TTC549 (cell line): ENCODE data around the gene KEL.

Experiments used
- FAIRE-seq: peaks from 2 replicates; lab custom pipeline; 2012; peaks lifted over from hg19 to GRCh38; lab: Jason Lieb, UNC

Gene KEL

DNA sequence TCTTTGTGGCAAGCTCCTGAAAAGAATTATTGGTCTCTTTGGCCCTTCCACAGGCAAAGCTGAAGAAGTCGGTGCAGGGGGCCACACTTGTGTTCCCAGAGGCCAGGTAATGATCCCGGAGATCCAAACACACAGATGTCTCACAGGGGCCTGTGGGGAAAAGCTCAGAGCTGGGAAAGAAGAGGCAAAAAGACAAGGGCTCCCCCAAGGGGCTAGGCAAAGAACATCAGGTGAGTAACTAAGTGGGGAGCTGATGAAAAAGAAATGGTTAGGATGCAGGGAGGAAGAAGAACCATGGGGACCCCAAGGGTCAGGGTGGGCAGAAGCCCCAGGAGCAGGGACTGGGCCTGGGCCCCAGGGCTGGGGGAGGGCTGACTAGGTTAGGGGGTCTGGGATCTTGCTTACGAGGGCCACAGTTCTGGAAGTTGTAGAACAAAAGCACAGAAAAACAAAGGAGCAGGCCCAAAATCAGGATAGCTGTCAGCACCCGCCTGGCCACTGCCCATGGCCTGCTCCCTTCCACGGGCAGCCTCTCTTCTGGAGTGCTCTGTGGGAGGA, 1.1 kb downstream of the KEL start:
- FAIRE-seq: no peak

DNA sequence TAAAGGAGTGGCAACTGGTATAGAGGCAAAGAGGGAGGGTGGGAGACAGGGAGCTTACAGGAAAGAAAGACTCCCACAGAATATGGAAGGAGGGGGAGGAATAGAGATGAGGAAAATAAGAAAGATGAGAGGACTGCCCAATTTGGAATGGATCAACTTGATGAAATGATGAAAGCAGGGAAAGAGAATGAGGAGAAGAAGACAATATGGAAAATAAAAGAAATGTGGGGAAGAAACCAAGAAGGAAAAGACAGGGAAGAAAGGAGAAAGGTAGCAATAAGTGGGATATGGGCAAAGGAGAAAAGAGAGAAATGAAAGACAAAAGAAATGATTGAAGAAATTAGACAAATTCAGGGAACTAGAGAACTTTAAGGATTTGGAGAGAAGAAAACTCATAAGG, 3.0 kb downstream of the KEL start:
- no peak for FAIRE-seq

DNA sequence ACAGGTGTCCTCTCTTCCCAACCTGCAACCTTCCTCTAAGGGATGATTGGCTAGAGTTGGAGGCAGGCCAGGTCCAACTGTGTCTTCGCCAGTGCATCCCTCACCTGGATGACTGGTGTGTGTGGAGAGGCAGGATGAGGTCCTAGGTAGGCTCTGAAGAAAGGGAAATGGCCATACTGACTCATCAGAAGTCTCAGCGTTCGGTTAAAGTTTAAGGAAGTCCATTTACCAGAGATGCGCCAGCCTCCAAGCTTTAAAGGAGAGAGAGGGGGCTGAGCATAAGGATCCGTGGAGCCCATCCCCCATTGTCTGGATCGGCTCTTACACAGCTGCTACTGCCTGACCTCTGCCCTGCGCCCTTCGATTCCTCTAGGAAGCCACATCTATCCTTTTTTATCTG, 4.4 kb downstream of the KEL start:
- FAIRE-seq: no peak

DNA sequence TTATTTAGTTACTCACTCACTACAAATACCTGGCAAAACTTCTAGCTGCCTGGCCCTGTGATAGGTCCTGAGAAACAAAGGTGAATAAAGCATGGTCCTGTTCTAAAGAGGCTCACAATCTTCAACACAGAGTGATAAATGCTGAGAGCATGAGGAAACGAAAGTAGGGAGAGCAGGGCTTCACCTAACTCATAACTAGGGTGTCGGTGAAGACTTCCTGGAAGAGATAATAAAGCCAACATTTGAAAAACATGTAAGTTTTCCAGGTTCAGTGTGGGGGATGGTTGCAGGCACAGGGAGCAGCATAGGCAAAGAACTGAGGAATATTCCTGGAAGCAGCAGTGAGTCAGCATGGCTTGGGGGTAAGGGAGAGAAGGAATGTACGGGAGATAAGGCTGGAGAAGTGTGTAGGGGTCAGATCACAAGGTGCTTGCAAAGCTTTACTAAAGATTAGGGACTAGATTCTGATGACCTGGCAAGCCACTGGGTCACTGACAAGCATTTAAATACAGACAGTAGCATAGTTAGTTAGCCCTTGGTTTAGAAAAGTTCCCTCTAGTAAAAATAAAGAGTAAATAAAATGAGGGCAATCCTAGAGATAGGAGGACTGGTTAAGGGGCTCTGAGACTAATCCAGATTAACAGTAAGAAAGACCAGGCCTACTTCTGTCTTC, 5.1 kb downstream of the KEL start:
- no peak for FAIRE-seq

DNA sequence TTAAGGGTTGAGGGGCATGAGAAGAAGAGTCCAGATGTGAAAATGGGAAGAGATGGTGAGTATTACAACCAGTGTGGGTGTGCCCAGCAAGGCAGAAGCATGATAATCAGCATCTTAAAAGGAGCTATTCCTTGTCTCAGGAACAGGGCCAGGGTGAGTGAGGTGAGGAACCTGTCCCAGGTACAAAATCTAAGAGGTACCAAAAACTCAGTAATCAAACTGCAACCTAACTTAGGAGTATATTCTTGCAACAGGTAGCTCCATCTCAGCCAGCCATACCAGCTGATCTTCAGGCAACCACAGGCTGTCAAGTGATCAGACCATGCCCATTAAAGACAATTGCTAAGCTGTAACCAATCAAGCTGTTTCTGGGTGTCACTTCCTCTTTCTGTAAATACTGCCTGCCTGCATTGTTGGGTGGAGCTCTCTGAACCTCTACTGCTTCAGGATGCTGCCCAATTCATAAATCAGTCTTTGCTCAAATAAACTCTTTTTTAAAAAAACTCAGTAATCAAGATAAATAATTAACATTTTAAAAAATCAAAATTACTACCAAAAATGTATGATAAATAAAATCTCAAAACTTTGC, 7.4 kb downstream of the KEL start:
- FAIRE-seq: no peak

DNA sequence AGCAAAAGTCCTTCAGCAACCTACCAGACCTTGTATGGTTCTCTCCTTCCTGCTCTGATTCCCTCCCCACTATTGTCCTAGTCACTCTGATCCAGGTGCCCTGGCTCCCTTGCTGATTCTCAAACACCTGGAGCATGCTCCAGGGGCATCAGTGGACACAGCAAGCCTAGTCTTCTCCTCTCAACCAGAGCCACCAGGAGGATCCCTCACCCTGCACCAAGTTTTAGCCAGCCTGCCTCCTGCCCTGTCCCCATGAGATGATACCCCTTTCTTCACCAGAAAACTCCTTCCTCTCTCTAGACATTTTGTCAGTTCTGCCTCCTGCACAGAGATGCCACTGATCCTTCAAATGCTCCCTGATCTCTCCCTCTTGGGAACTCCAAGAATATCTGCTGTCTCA, 11.9 kb downstream of the KEL start:
- FAIRE-seq: no peak

DNA sequence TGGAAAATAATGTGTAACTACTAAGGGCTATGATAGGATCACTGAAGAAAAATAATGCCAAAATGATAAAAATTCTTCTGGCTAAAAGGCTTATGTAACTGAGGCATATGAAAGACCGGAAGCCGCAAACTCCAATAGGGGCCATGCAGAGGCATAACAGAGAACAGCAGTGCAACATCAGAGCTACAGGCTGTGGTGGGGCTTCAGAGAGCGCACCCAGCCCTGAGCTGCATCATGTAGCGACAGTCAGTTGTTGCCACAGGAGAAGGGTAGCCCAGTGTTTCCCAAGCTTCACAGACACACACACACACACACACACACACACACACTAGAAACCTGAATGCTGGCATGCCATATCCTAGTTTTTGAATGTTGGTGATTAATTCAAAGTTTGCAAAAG, 13.6 kb downstream of the KEL start:
- no peak for FAIRE-seq

DNA sequence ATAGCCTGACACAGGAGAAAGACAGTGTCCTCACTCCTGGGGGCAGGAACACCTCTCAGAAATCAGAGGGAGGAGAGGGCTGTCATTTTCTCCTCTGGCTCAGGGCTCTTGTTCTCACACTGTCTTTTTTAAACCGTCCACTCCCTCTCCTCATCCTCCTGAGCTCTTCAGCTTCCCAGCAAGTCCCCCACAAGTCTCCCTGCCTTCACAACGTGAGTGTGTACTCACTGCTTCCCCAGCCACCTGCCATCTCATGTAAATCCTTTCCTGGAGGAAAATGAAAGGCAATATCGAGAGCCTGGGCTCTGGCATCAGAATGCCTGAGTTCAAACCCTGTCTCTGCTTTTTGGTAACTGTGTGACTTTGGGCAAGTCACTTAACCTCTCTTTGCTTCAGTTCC, 17.2 kb downstream of the KEL start:
- no peak for FAIRE-seq

DNA sequence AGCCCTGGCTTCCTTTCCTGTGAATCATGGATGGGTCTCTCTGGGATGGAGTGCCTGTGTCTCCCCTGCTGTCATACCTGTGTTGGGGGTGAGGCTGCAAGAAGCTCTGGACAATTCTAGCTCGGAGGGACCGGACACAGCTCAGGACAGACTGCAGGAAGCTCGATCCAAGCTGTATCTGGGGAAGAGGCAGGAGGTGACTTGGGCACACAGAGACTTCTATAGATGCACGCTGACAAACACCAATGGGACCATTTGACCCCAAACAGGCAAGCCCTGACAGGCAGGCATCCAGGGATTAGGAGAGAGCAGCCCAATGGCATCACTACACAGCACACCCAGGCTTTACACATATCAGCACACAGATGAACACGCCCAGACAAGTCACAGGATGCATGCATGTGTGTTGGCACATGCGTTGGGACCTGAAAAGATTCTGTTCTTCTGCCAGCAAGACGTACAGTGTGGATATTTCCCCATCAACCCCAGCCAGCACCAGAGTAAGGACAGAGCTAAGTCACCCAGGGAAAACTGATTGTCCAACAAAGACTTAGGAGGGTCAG, 18.4 kb downstream of the KEL start:
- no peak for FAIRE-seq

DNA sequence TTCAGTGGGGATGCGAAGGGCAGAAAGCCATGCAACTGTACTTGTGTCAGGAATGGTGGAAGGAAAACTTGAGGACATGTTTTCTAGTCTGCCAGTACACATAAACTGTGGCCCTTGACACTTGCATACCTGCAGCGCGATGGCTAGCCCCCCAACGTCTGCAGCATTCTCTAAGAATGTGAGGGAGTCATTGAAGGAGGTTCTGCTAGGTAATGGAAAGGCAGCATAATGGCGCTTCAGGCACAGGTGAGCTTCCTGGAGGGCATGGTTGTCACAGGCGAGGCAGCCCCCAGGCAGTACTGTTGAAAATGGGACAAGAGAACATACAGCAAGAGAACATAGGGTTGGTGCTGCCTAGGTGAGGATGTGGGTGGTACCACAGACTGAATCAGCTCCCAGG, 19.4 kb downstream of the KEL start:
- FAIRE-seq: no peak

DNA sequence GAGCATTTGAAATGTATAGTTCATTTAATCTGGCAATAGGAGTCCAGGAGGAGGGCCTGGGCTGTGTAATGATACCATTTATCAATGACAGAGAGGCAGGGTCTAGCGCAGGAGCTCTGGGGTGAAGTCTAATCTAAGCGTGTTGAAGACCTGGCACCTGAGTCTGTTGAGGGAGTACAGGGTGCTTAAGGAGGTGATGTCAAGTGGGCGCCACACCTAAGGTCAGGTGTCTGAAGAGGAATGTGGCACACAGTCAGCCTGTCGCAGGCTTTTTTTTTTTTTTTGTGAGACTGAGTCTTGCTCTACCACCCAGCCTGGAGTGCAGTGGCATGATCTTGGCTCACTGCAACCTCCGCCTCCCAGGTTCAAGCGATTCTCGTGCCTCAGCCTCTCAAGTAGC, 20.6 kb downstream of the KEL start:
- no peak for FAIRE-seq

DNA sequence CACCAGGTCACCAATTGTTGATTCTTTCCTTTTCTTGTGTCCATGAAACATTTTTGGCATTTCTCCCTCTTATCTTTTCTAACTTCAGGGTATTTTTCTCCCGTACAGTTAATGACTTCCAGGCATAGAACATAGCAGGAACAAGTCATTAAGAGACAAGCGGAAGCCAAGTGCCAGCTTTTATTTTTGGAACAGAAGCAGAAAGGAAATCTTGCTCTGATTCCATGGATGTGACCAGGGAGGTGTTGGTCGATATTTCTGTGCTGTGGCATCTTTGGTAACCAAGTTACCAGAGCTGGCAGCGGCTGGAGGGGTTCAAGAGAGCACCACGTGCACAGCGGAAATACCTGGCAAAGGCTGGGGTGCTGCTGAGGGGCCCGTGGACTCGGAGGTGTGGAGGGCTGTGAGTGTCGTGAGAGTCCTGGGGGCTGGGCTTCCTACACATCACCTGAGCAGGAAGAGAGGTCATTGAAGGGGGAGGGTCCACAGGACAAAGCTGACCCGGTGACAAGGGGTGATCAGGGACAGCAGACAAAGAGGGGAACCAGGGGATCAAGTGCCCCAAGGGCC, 21.1 kb downstream of the KEL start:
- no peak for FAIRE-seq

DNA sequence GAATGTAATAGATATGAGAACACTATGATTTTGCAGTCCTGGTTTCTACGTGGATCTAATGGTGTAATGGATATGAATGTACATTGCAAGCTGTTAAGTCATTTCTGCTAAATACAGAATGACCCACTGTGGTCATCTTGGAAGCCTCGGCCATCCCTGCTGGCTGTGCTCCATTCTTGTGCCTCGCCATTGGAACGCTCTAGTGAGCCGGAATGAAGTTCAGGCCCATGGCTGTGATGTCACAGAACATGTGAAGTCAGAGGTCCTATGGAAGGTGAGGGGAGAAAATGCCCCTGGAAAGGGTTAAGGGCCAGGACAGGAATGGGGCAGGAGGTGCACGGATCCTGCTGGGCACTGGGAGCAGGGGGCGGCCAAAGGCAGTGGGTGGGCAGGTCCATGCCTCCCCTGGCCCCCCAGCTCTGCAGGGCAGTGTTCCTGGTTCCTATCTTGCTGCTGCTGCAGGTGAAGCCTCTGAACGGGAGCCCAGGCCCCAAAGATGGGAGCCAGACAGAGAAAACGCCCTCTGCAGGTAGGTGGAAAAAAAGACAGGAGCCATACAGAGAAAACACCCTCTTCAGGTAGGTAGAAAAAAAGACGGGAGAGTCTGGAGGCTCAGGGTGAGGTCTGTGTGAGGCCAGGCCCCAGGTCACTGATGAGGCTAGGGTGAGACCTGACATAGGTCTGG, 22.8 kb downstream of the KEL start, which contains the start of gene LLCFC1:
Gene LLCFC1 (plus strand): TSS at position 259 of the 685 bp plus-strand sequence. CDS start 138 bp downstream, at position 397.
- no peak for FAIRE-seq

DNA sequence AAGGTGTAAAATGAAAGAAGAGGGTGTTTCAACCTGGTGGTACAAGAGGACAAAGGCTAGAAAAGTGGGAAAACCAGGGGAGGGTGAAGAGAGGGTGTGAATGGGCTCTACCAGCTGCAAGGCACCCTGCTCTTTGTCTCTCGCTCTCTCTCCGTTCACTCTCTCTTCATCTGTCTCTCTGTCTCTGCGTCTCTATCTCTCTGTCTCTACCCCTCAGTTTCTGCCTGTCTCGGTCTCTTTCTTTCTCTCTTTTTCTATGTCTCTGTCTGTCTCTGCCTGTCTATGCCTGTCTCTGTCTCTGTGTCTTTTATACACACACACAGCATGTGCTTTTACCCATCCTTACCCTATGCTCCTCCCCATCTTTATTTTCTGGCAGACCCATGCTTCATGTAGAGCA, 23.6 kb downstream of the KEL start:
- no peak for FAIRE-seq

DNA sequence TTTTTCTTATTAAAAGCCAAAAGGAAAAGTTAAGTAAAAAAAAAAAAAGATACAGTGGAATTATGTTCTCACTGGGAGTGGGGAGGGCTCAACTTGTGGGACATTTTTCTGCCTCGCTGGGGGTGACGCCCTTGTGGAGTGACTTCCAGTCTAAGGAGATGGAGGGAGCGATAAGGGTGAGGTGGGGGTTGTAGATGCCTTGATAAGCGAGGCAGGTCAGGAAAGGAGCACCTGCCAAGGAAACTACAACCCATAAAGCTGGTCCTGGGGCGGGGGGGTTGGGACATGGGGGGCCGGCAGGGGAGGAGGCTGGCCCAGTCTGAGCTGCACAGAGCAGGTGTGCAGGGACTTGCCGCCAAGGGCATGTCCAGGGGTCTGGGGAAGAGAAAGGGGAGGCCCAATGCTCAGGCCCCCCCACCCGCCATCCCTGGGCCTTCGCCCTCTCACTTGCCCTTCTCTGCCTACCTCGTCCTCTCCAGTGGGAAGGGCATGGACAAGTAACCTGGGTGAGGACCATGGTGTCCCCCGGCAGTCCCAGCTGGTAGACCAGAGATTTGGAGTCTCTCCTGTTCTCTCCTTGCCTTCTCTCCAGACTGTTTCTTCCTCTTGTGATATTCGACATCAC, 26.1 kb downstream of the KEL start:
- no peak for FAIRE-seq

DNA sequence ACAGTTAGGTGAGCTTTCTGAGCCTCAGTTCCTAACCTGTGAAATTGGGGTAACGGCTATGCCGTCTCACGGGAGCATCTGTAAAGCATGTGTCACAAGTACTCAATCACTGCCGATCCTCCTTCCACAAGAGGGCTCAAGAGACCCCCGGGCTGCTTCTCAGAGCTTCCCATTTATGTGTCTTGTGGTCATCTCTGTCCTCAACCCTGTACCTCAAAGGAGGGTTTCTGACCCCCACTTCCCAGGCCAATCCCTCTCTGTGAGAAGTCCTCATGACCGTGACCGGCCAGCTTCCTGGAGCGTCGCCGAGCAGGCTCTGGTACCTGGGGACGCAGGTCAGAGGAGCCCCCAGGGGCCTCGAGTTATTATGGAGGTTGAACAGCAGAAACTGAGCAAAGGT, 28.1 kb downstream of the KEL start:
- no peak for FAIRE-seq

DNA sequence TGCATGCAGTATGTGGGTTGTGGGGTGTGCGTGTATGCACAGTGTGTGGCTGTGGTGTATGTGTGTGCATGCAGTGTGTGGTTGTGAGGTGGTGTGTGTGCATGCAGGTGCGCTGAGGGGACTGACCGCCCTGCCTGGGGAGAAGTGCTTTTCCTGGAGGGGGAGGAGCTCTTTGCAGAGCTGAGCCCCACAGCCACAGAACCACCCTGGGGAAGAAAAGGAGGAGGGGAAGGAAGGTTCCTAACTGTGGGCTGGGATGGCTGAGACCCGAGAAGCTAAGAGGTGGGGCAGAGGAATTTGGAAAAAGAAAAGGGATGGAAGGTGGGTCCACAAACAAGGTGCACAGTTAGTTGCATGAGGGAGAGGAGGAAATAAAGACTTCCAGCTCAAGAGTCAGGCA, 28.5 kb downstream of the KEL start, which contains the start of gene TRPV5:
Gene TRPV5 (minus strand): TSS at position 123 of the 400 bp plus-strand sequence. CDS start 287 bp downstream, outside the sequence.
- FAIRE-seq: no peak

DNA sequence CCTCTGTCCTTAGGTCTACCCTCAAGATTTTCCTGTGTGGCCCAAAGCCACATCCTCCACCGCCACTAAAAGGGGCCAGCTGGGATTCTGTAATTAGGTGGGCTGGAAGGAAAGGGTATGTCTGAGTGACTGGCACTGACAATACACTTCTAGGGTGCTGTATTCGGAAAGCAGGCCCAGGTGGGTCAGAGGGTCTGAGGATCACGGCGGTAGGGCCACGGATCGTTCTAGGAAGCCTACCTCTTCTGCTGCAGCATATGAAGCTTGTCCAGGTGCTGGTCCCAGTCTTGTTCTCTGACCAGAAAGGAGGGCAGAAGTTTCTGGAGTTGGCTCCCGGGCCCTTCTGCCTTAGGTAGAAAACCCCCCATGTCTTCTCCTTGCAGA, 29.1 kb downstream of the KEL start:
- no peak for FAIRE-seq

DNA sequence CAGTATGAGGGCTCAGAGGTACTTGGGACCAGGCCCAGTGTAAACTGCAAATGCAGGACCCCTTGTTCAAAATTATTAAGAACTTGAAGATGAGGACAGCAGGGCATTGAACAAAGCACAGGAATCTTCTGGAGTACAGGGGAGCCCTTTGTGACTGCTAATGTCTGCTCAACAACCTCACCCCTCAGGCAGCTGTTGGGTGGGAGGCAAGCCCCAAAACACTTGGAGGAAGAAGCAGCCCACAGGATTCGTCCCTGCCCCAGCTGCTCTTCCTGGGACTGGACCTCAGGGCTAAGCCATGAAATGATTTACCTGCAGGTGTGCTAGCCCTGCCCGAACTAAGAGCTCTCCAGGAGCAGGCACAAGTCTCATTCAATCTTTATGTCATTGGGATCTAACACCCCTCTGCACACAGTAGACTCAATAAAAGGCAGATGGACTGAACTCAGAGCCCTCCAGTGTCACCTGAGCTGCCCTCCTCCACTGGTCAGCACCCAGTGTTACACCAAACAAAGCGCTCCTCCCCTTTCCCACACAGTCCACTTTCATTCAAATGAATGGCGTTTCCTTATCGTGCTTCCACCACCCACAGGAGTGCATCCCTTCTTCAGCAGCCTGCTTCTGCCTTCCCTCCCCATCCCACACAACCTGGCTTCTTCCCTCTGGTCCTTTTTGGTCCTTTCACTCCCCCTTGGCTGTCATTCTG, 29.6 kb downstream of the KEL start:
- no peak for FAIRE-seq

DNA sequence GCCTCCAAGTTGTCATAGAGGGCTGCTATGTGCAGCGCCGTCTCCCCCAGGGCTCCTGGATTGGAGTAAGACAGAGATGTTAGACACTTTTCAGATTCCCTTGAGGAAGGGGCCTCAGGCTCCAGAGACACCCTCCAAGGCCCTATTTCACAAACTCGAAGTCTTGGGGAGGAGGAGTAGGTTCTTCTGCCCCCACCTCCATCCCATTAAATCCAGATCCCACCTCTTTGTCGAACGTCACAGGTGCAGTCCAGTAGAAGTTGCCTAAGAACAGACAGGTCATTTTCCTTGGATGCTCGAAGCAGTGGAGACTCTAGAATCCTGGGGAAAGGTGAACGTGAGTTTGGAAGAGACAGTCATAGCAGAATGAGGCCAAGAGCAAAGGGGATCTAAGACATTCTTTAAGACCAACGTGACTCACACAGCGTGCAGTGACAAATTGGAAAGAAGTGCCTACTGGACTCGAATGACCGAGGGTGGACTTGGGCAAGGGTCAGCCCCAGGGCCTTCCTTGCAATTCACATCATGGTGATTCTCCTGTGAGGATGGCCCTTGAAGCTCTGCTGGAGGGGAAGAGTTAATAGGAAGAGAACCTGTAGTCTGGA, 31.9 kb downstream of the KEL start:
- FAIRE-seq: no peak

DNA sequence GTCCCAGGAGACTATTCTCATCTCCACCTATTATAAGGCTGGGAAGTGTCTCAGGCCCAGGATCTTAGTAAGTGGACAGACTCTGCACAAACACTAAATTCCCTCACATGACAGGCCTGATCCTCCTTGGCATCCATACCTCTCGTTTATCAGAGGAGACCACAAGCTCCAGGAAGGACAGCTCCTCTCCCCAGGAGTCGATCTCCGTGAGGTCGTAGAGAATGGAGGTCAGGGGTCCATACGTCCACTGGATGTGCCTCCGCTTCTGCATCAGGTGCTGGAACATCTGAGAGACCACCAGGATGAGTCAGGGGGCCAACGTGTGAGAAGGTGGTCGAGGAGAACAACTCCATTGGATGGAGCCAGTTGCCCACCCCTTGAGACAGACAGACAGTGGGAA, 34.2 kb downstream of the KEL start:
- FAIRE-seq: no peak
